Spleen (tissue), 11 donors: ENCODE results near the gene OPCML. TPM values are rescaled to one million over a fixed set of nuclear protein-coding genes. Genes with fewer than 3 reads are reported as not detected.

Source experiments
- DNase-seq: peaks from one replicate; pipeline ENCODE4 v3.0.0-alpha.2; 2020
- H3K27ac ChIP-seq, 8 donors: fragments of 200-600 bp; sonication (generic) in 7 of 8; 1 replicate in 4 of 8; 2 replicates in 4 of 8; pipeline versions ENCODE4 v1.5.0 to v1.8.0; 2016 to 2021; ENCODE audit warnings: inconsistent platforms in 4 of 8, mild to moderate bottlenecking in 4 of 8, moderate library complexity in 1 of 8
- H3K27me3 ChIP-seq, 7 donors: fragments of 200-600 bp; sonication (generic) in 6 of 7; replicated peaks in 1 of 7; 1 replicate in 4 of 7; 2 replicates in 3 of 7; pipeline versions ENCODE4 v1.5.0 to v1.8.0; 2016 to 2021; ENCODE audit warnings: inconsistent platforms in 3 of 7, mild to moderate bottlenecking in 1 of 7
- H3K36me3 ChIP-seq, 6 donors: fragments of 200-600 bp; sonication (generic) in 5 of 6; 1 replicate in 4 of 6; 2 replicates in 2 of 6; pipeline versions ENCODE4 v1.5.0 to v1.8.0; 2016 to 2021; ENCODE audit warnings: inconsistent platforms in 2 of 6
- H3K4me1 ChIP-seq, 6 donors: fragments of 200-600 bp; sonication (generic) in 5 of 6; 1 replicate in 3 of 6; 2 replicates in 3 of 6; pipeline versions ENCODE4 v1.5.0 to v1.8.0; 2016 to 2021; ENCODE audit warnings: inconsistent platforms in 3 of 6
- H3K4me3 ChIP-seq, 8 donors: fragments of 200-600 bp; sonication (generic) in 7 of 8; 1 replicate in 4 of 8; 2 replicates in 4 of 8; pipeline versions ENCODE4 v1.5.0 to v1.8.0; 2016 to 2021; ENCODE audit warnings: inconsistent platforms in 4 of 8, mild to moderate bottlenecking in 4 of 8, moderate library complexity in 2 of 8
- H3K9me3 ChIP-seq, 8 donors: fragments of 200-600 bp; sonication (generic) in 7 of 8; 1 replicate in 4 of 8; 2 replicates in 4 of 8; pipeline versions ENCODE4 v1.5.0 to v1.8.0; 2016 to 2021; ENCODE audit warnings: inconsistent platforms in 4 of 8
- CTCF ChIP-seq, 11 experiments: fragments of 200-600 bp in 7 of 11; fragments of 450-650 bp in 4 of 11; sonication (generic) in 4 of 11; IDR thresholded peaks in 8 of 11; conservative IDR thresholded peaks in 3 of 11; 1 replicate in 7 of 11; 2 replicates in 4 of 11; pipeline versions ENCODE4 v1.4.0 to v1.8.0; 2016 to 2021; ENCODE audit warnings: antibody characterized with exemption in 11 of 11, inconsistent platforms in 4 of 11, mild to moderate bottlenecking in 1 of 11
- POLR2A ChIP-seq, 3 donors: fragments of 450-650 bp; IDR thresholded peaks; one replicate each; pipeline ENCODE4 v1.5.1; 2017; ENCODE audit warnings: antibody characterized with exemption in 3 of 3, mild to moderate bottlenecking in 1 of 3
- POLR2AphosphoS5 ChIP-seq, 3 donors: sonication (generic); formaldehyde crosslinking; IDR thresholded peaks; one replicate each; pipeline ENCODE4 v1.5.1; 2017; ENCODE audit warnings: antibody characterized with exemption in 3 of 3
- WGBS, 5 donors: extraction: QIAGEN DNeasy Blood & Tissue Kit in 3 of 5; methylation state at CpG; one replicate each; pipeline versions ENCODE4 v1.1.5 to v1.1.7; 2013 to 2018; 5-methylcytosine and 5-hydroxymethylcytosine counted together
- intact Hi-C: fragments of 100-400 bp; cut with DNase I; formaldehyde crosslinking; loops from one replicate; pipeline ENCODE4 v1.15.0; 2023; ENCODE audit warnings: low total_unique reads
- polyA plus RNA-seq, 3 donors: library from polyadenylated mRNA; stranded (reverse); fragments of 200-250 nt; gene quantifications; one replicate each; pipeline ENCODE4 v1.2.1, GENCODE V29; 2013
- total RNA-seq, 7 donors: library from RNA; depleted of rRNA in 3 of 7; stranded (reverse); fragments of >200 nt in 3 of 7; fragmentation: NEBNext Ultra II Directional in 4 of 7; extraction: Animal tissue kit (Norgen Biotek cat#: 25700) in 4 of 7; gene quantifications; one replicate each; pipeline versions ENCODE4 v1.1.0 to v1.2.1, GENCODE V29; 2016 to 2021
- donor health status: healthy with polysubstance abuse.
- donor health status: DM: no; HTN: no; CAD: no; lungs with moderate emphysema.
- donor health status: DM: no; HTN: no; CAD: no.
- donor health status: Bipolar disorder and iron deficiency.
- donor health status: healthy.
- donor health status: DM: no; HTN: no; CAD: no.
- donor health status: DM: yes; HTN: yes; CAD: no.

OPCML gene
- total and polyA plus RNA-seq, 10 donors, result 0.09 to 10.7 (median 3.1) TPM

DNA sequence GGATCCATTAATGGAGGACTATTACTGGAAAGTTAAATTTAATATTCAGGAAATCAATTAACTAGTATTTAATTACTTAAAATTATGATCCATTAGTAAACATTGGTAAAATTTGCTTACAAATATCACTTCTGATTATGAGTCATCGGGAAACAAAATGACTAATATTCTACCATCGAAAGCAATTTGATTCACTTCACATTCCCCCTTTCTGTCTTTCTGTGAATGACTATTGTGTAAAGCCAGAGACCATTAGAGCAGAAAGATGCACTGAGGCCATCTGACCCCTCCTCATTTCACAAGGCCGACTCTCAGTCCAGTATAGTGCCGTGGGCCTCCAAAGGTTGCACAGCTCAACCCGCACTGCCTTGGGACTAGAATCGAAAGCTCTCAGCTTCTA lies 619.0 kb downstream of the OPCML start:
- Histone ChIP-seq H3K9me3 (peaks cover 0 to 4% (median 0%) of the 10 kb centered on the region in 8 donors), H3K4me1 (no peaks in the 10 kb centered on the region), H3K4me3 (no peak overlapping the region), H3K27me3 (no peaks in the 10 kb centered on the region), H3K27ac (no peak overlapping the region), H3K36me3 (no peaks in the 10 kb centered on the region)
- intact Hi-C loops, result no loop called here
- WGBS, 5 donors, result 67 to 93% (median 89%) methylated on average over 6 of the region's 6 CpGs
- no peak for DNase-seq
- TF ChIP-seq POLR2A (IDR thresholded peaks at IDR 0.05) (no peak), CTCF (IDR thresholded peaks at IDR 0.05 in 8 of 11, conservative IDR thresholded peaks at IDR 0.05 in 3 of 11) (no peak), POLR2AphosphoS5 (IDR thresholded peaks at IDR 0.05) (no peak)

DNA sequence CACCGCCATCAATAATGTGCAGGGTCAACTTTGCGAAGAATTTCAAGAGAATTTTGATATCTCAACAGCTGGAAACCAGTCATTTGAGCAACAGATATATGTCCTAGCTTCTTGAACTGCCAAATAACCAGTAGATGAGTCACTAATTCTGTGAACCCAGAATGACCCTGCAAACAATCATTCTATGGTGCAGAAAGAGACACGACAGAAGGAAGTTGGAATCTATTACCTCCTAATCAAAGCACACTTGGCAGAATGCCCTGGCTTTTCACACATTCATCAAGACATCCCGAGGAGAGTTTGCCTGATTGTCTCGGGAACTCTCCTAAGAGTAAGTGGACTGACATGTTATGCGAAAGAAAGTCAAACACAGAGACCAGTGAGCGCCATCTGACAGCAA lies 621.1 kb downstream of the OPCML start:
- WGBS, 5 donors, result 53 to 76% (median 60%) methylated on average over 7 of the region's 7 CpGs
- Histone ChIP-seq H3K9me3 (peaks cover 0 to 4% (median 0%) of the 10 kb centered on the region in 8 donors), H3K36me3 (no peaks in the 10 kb centered on the region), H3K27ac (no peak overlapping the region), H3K4me3 (no peak overlapping the region), H3K4me1 (peaks cover 0 to under 1% (median 0%) of the 10 kb centered on the region in 6 donors), H3K27me3 (no peaks in the 10 kb centered on the region)
- TF ChIP-seq POLR2A (IDR thresholded peaks at IDR 0.05), result no peak
- TF ChIP-seq CTCF (IDR thresholded peaks at IDR 0.05 in 8 of 11, conservative IDR thresholded peaks at IDR 0.05 in 3 of 11), result no peak
- TF ChIP-seq POLR2AphosphoS5 (IDR thresholded peaks at IDR 0.05), result no peak
- DNase-seq, result no peak
- intact Hi-C loops, result no loop called here

GRCh38 chr11:132910011-132910760 lies 622.1 kb downstream of the OPCML start:
- Histone ChIP-seq H3K9me3 (peaks cover 0 to 4% (median 0%) of the 10 kb centered on the region in 8 donors), H3K36me3 (no peaks in the 10 kb centered on the region), H3K4me3 (no peak overlapping the region), H3K27me3 (no peaks in the 10 kb centered on the region), H3K27ac (no peak overlapping the region), H3K4me1 (peaks cover 0 to 6% (median 0%) of the 10 kb centered on the region in 6 donors)
- DNase-seq, result no peak
- WGBS, 5 donors, result 80 to 90% (median 87%) methylated on average over 18 of the region's 18 CpGs
- intact Hi-C loops, result no loop called here
- TF ChIP-seq POLR2A (IDR thresholded peaks at IDR 0.05), result no peak
- no peak for TF ChIP-seq POLR2AphosphoS5 (IDR thresholded peaks at IDR 0.05)
- TF ChIP-seq CTCF (IDR thresholded peaks at IDR 0.05 in 8 of 11, conservative IDR thresholded peaks at IDR 0.05 in 3 of 11), result no peak

- WGBS, 5 donors, result 79 to 93% (median 87%) methylated on average over 7 to 8 of the region's 8 CpGs
- peaks cover 0 to 4% (median 0%) of the 10 kb centered on the region in 8 donors for H3K9me3 ChIP-seq
- H3K27me3 ChIP-seq, result no peaks in the 10 kb centered on the region
- DNase-seq, result no peak
- H3K36me3 ChIP-seq, result no peaks in the 10 kb centered on the region
- H3K27ac ChIP-seq, result no peak overlapping the region
- peaks cover 0 to 6% (median 0%) of the 10 kb centered on the region in 6 donors for H3K4me1 ChIP-seq
- H3K4me3 ChIP-seq, result no peak overlapping the region
- TF ChIP-seq POLR2A (IDR thresholded peaks at IDR 0.05), result no peak
- intact Hi-C loops, result no loop called here
Measured at GRCh38 chr11:132909021-132909606, 623.2 kb downstream of the OPCML start.
